Left lung (tissue), 10 donors: ENCODE measurements around the gene PTPA. TPM values are rescaled to one million over a fixed set of nuclear protein-coding genes. Genes with fewer than 3 reads are reported as not detected.
"Not testable (repeated sequence)": the region's sequence is repeated elsewhere in the genome, so short reads cannot be mapped to it uniquely, and the experiment has no call there.

ENCODE experiments used
- ATAC-seq: fragments of 200-7000 bp; cut with Tn5 transposase; one replicate; pipeline ENCODE4 v1.9.1; 2020; ENCODE audit warnings: moderate library complexity
- DNase-seq, 4 donors: peaks; one replicate each; pipeline ENCODE4 v3.0.0-alpha.2; 2013 to 2020
- H3K27ac ChIP-seq, 2 donors: fragments of 200-600 bp; sonication (generic) in 1 of 2; one replicate each; pipeline versions ENCODE4 v1.5.0 to v1.8.0; 2020 to 2021
- H3K27me3 ChIP-seq, 2 donors: fragments of 200-600 bp; sonication (generic) in 1 of 2; one replicate each; pipeline versions ENCODE4 v1.5.0 to v1.8.0; 2020 to 2021
- H3K36me3 ChIP-seq, 2 donors: fragments of 200-600 bp; sonication (generic) in 1 of 2; one replicate each; pipeline versions ENCODE4 v1.5.0 to v1.8.0; 2020 to 2021
- H3K4me1 ChIP-seq, 2 donors: fragments of 200-600 bp; one replicate each; pipeline ENCODE4 v1.8.0; 2021
- H3K4me3 ChIP-seq, 2 donors: fragments of 200-600 bp; sonication (generic) in 1 of 2; one replicate each; pipeline versions ENCODE4 v1.5.0 to v1.8.0; 2020 to 2021; ENCODE audit warnings: mild to moderate bottlenecking in 1 of 2
- H3K9me3 ChIP-seq, 2 donors: fragments of 200-600 bp; sonication (generic) in 1 of 2; one replicate each; pipeline versions ENCODE4 v1.5.0 to v1.8.0; 2020 to 2021
- intact Hi-C, 2 donors: fragments of 100-400 bp; cut with DNase I; formaldehyde crosslinking; loops; one replicate each; pipeline versions ENCODE4 v1.11.2 to v1.14.2; 2022
- polyA plus RNA-seq, 6 donors: library from polyadenylated mRNA; unstranded; fragments of 120-200 nt; gene quantifications; one replicate each; pipeline ENCODE4 v1.2.1, GENCODE V29; 2013; ENCODE audit not compliant: insufficient read length in 6 of 6
- total RNA-seq, 2 donors: library from RNA; stranded (reverse); fragmentation: NEBNext Ultra II Directional; extraction: Animal tissue kit (Norgen Biotek cat#: 25700); gene quantifications; one replicate each; pipeline ENCODE4 v1.2.1, GENCODE V29; 2021
- TF ChIP-seq, protein P1 (sequence below), 2 donors: fragments of 200-600 bp; sonication (generic) in 1 of 2; IDR thresholded peaks; one replicate each; pipeline versions ENCODE4 v1.5.0 to v1.8.0; 2021; ENCODE audit warnings: antibody characterized with exemption in 2 of 2
- donor health status: DM: no; HTN: yes; CAD: no.
- donor health status: DM: no; HTN: no; CAD: no.

PTPA gene
- total and polyA plus RNA-seq, 8 donors, result 120 to 148 (median 140) TPM

DNA sequence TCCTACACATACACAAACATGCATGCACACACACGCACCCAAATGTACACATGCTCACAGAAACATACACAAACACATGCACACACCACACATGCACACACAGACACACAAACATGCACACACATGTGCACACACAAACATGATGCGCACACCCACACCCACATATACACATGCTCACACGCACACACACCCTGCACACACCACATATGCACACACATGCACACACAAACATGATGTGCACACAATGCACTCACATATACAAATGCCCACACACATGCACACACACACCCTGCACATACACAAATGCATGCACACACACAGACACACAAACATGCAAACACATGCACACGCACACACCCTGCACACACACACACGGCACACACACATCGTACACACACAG, 74.2 kb downstream of the PTPA start:
- intact Hi-C loops, result no loop called here
- Histone ChIP-seq H3K4me1 (no peaks in the 10 kb centered on the region), H3K9me3 (no peaks in the 10 kb centered on the region), H3K27me3 (no peaks in the 10 kb centered on the region), H3K4me3 (no peak overlapping the region), H3K27ac (no peak overlapping the region), H3K36me3 (no peaks in the 10 kb centered on the region)
- DNase-seq, result no peak
- TF ChIP-seq, protein P1, sequence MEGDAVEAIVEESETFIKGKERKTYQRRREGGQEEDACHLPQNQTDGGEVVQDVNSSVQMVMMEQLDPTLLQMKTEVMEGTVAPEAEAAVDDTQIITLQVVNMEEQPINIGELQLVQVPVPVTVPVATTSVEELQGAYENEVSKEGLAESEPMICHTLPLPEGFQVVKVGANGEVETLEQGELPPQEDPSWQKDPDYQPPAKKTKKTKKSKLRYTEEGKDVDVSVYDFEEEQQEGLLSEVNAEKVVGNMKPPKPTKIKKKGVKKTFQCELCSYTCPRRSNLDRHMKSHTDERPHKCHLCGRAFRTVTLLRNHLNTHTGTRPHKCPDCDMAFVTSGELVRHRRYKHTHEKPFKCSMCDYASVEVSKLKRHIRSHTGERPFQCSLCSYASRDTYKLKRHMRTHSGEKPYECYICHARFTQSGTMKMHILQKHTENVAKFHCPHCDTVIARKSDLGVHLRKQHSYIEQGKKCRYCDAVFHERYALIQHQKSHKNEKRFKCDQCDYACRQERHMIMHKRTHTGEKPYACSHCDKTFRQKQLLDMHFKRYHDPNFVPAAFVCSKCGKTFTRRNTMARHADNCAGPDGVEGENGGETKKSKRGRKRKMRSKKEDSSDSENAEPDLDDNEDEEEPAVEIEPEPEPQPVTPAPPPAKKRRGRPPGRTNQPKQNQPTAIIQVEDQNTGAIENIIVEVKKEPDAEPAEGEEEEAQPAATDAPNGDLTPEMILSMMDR (IDR thresholded peaks at IDR 0.05), result no peak
- no peak for ATAC-seq

GRCh38 chr9:129185991-129186390, 74.8 kb downstream of the PTPA start:
- TF ChIP-seq, protein P1 (IDR thresholded peaks at IDR 0.05), result no peak
- no peak for ATAC-seq
- H3K4me1 ChIP-seq, result no peaks in the 10 kb centered on the region
- no peaks in the 10 kb centered on the region for H3K27me3 ChIP-seq
- no peak for DNase-seq
- H3K9me3 ChIP-seq, result no peaks in the 10 kb centered on the region
- H3K36me3 ChIP-seq, result no peaks in the 10 kb centered on the region
- intact Hi-C loops, result no loop called here
- no peak overlapping the region for H3K27ac ChIP-seq
- H3K4me3 ChIP-seq, result no peak overlapping the region

DNA sequence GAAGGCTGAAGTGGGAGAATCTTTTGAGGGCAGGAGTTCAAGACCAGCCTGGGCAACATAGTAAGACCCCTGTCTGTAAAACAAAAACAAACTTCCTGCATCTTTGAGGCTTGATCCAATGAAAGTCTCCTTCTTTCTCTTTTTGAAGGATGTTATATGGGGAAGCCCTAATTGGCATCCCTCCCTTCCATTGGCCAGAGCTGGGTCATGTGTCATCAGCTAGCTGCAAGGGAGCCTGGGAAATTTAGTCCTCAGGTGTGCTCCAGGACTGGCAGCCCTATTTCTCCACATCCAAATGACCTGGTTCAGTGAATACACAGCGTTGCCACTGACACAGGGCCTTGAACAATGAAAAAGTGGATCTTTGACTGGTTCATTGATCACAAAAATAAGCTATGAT, 75.8 kb downstream of the PTPA start:
- H3K4me1 ChIP-seq, result no peaks in the 10 kb centered on the region
- H3K4me3 ChIP-seq, result no peak overlapping the region
- TF ChIP-seq, protein P1 (IDR thresholded peaks at IDR 0.05), result no peak
- H3K9me3 ChIP-seq, result peaks cover 0 to under 1% of the 10 kb centered on the region in 2 donors
- no peaks in the 10 kb centered on the region for H3K36me3 ChIP-seq
- ATAC-seq, result no peak
- no peak for DNase-seq
- H3K27ac ChIP-seq, result no peak overlapping the region
- H3K27me3 ChIP-seq, result no peaks in the 10 kb centered on the region
- intact Hi-C loops, result no loop called here

- H3K9me3 ChIP-seq, DNase-seq, H3K36me3 ChIP-seq, H3K27ac ChIP-seq, H3K4me3 ChIP-seq, intact Hi-C loops, ATAC-seq, H3K4me1 ChIP-seq: not testable (repeated sequence)
- H3K27me3 ChIP-seq, result peaks cover 0 to 14% of the 10 kb centered on the region in 2 donors
Measured at GRCh38 chr9:129189971-129190370, 78.8 kb downstream of the PTPA start.

- Histone ChIP-seq H3K36me3 (no peaks in the 10 kb centered on the region), H3K4me3 (no peak overlapping the region), H3K9me3 (peaks cover 0 to 3% of the 10 kb centered on the region in 2 donors), H3K27me3 (peaks cover 0 to 14% of the 10 kb centered on the region in 2 donors), H3K27ac (no peak overlapping the region), H3K4me1 (no peaks in the 10 kb centered on the region)
- ATAC-seq, result no peak
- TF ChIP-seq, protein P1 (IDR thresholded peaks at IDR 0.05), result no peak
- no peak for DNase-seq
- intact Hi-C loops, result no loop called here
Measured at GRCh38 chr9:129191234-129191633, 80.0 kb downstream of the PTPA start.

GRCh38 chr9:129193655-129194054, 82.4 kb downstream of the PTPA start:
- no peak for ATAC-seq
- no peaks in the 10 kb centered on the region for H3K36me3 ChIP-seq
- intact Hi-C loops, result no loop called here

More at GRCh38 chr9:129193655-129194054, 82.4 kb downstream of the PTPA start:
- Histone ChIP-seq H3K9me3 (peaks cover 0 to 3% of the 10 kb centered on the region in 2 donors), H3K4me1 (no peaks in the 10 kb centered on the region), H3K27me3 (peaks cover 0 to 20% of the 10 kb centered on the region in 2 donors), H3K27ac (no peak overlapping the region), H3K4me3 (no peak overlapping the region)
- DNase-seq, result no peak
- TF ChIP-seq, protein P1 (IDR thresholded peaks at IDR 0.05), result no peak
